Activated CD4-positive, alpha-beta T cell treated with anti-CD3 and anti-CD28 coated beads, Interleukin-2, amount 50 U/mL, for 24 hours (primary cell): ENCODE measurements around the gene TSR3.
"Not testable (repeated sequence)": the region's sequence is repeated elsewhere in the genome, so short reads cannot be mapped to it uniquely, and the experiment has no call there.

Experiments
- DNase-seq, 2 donors: peaks; one replicate each; pipeline ENCODE4 v3.0.0-alpha.2; 2020; ENCODE audit warnings: low read depth in 1 of 2, low spot score in 1 of 2

TSR3 gene

DNA sequence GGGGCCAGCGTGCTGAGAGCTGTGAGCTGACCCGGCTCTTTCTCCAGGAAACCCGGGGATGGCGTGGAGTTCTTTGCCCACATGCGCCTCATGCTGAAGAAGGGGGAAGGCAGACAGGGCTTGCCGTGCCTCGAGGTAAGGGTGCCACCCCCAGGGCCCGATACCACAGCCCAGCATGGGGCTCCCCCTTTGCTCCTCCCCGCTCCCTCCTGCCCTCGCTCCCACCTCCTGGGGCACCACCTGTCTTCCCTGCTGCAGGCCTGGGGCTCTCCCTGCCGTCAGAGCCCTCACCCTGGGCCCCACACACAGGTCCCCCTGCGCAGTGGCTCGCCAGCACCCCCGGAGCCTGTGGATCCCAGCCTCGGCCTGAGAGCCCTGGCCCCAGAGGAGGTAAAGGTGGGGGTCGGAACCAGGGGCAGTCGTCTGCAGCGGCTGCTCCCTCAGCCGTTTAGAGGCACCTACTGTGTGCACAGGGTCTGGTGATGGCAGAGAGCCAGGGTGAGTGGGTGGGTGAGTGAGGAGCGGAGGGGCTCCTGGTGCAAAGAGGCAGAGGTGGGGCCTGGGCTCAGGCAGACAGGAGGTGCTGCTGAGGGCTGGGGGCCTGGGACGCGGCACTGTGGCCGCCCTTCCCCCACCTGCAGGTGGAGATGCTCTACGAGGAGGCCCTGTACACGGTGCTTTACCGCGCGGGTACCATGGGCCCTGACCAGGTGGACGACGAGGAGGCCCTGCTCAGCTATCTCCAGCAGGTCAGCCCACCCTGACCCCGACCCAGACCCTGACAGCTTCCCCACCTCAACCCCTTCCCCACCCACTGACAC is 12.6 kb downstream of the TSR3 start:
- no peak for DNase-seq

DNA sequence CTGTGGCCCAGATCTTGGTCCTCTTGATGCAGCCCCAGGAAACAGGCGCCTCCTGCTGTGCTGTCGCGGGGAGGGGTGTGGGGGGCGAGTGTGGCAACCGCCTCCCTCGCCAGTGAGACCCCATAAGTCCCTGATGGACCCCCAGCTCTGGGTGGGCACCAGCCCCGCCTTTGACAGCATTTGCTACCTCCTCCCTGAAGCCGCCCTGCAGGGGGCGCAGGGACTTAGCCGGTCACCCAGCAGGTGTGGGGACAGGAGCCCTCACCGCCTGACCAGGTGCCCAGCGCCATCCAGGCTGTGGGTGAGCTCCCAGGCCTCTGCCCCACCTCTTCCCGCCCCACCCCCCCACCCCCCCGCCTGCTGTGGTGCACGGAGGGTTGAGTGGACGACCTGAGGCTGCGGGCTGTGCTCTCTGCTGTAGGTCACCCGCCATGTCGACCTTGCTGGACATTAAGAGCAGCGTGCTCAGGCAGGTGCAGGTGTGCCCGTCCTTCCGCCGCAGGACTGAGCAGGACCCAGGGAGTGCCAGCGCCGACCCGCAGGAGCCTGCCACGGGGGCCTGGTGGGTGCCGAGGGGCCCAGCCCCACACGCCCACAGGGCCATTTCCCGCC is 13.5 kb downstream of the TSR3 start:
- DNase-seq, result no peak

- no peak for DNase-seq
Measured at GRCh38 chr16:1337486-1337885, 14.2 kb downstream of the TSR3 start.

GRCh38 chr16:1336619-1337018 is 15.1 kb downstream of the TSR3 start:
- DNase-seq, result no peak

- DNase-seq, result no peak
Measured at GRCh38 chr16:1335996-1336395, 15.7 kb downstream of the TSR3 start.

DNA sequence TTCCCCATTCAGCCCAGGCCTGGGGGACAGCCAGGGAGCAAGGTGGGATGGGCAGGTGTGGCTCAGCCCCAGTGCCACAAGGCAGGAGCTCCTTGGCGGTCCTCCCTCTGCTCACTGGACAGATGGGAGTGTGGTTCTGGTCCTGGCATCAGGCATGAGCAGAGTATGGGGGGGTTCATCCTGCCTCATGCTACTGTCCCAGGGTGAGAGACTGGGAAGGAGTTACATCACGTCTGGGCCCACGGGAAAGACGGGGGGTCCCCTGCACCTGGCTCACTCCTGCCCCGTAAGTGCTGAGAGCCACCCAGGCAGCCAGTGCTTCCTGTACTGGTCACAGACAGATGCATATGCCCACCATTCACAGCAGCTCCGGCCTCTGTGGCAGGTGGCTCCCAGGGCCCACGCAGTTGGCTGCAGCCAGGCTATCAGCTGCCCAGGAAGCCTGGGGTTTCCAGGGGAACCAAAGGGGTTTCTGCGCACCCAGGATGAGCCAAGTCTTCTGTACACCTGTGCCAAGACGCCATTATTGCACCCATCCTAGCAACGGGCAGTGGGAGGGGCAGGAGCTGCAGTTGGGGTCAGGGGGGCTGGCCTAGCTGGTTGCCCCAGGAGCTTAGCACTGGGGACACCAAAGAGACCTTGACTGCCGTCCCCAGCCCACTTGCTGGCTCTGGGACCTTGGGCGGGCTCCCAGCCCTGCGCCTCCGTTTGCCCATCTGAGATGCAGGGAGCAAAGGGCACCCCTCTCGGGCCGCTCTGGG is 16.3 kb downstream of the TSR3 start:
- DNase-seq, result no peak

DNA sequence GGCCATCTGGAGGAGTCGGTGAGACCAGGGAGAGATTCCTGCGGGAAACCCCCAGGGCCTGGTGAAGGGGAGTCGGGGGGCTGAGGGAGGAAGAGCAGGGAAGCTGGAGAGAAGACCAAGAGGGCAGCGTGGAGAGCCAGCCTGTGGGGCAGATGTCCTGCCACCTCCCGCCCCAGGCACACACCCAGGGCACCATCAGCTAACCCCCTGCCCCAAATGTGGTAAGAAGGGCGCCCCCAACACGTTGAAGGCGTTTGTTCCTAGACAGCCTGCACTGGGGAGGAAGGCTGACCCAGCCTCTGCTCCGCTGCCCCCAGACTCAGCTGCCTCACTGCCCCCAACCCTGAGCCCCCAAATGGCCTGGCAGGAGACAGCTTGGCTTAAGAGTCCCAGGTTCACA is 16.9 kb downstream of the TSR3 start:
- no peak for DNase-seq

GRCh38 chr16:1333854-1334700 is 17.6 kb downstream of the TSR3 start:
- DNase-seq, result no peak

DNA sequence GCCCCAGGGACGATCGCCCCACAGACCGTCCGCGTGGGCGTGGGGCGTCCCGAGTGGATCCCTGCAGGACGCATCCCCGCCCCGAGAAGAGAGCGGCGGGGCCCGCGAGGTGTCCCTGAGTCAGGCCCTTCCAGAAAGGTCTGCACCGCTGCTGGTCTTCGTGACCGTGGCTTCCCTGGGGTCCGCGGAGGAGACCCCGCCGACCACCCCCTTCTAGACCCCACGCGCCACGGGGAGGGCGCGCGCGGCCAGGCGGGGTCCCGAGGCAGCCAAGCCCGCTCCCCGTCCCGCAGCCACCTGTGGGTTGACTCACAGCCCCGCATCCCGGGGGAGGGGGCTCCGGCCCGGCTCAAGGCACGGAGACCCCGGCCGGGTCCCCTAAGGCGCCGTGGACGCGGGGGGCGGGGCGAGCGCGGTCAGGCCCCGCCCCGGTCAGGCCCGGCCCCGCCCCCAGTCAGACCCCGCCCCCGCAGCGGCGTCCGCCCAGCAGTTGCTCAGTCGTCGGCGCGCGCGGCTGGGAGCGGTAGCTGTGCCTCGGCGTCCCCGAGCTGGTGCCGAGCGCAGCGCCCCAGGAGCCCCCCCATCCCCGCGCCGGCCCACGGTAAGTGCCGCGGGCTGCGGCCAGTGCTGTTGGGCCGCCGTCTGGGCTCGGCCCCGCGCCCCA is 18.4 kb downstream of the TSR3 start, which contains the start of gene BAIAP3:
Gene BAIAP3 (plus strand): TSS at position 497 of the 664 bp plus-strand sequence. CDS start 4,905 bp downstream, outside the sequence.
- no peak for DNase-seq

DNA sequence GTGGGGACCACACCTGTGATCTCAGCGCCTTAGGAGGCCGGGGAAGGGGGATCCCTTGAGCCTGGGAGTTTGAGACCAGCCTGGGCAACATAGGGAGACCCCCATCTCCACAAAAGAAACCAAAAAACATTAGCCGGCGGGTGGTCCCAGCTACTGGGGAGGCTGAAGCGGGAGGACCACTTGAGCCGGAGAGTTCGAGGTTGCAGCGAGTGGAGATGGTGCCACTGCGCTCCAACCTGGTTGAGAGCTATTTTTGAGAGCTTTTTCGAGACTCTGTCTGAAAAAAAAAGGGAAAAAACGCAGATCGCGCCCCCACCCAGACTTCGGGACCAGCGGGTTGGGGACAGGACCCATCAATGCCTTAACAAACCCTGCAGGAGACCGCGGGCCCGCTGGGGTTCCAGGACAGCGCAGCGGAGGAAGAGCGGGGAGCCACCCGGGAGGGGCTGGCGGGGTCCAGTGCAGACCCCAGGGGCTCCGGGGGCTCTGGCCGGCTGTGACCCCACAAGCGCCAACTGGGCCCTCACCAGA is 19.0 kb downstream of the TSR3 start:
- no peak for DNase-seq

DNA sequence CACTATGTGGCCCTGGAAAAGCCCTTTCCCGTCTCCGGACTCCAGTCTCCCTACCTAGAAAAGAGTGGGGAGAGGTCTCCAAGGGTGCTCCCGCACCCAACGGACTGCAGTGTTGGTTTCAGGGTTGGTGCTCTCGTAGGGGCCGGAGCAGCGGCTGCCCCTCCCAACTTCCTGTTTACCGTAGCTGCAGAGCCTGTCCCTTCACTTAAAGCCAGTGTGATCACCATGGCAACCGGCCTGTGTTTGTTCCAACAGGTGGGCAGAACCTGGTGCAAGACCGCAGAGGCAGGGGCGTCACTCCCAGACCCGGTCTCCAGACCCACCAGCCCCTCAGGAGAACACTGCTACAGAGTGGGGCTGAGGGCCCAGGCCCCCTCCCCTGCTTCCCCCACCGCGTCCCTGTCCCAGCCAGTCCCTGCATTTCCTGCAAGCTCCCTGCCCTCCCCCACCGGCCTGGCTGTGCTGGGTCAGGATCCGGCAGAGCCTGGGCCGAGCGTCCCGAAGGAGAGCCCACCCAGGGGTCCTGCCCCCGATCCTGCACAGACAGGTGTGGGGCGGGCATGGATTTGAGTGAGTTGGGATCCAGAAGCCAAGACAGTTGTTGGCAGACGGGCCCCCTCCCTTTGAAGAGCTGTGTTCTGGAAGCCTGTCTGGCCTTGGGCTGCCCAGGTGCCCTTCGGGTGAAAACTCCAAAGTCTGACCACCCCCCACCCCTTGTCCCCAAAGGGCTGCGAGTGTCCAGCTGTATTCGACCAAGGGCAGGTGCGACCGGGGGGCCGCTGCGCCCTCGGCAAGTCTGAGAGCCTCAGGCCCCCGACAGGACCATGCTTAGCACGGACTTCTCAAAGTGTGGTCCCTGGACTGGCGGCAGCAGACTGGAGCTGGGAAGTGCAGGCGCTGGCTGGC is 19.7 kb downstream of the TSR3 start:
- DNase-seq, result no peak

- no peak for DNase-seq
Measured at GRCh38 chr16:1330931-1331711, 20.6 kb downstream of the TSR3 start.

DNA sequence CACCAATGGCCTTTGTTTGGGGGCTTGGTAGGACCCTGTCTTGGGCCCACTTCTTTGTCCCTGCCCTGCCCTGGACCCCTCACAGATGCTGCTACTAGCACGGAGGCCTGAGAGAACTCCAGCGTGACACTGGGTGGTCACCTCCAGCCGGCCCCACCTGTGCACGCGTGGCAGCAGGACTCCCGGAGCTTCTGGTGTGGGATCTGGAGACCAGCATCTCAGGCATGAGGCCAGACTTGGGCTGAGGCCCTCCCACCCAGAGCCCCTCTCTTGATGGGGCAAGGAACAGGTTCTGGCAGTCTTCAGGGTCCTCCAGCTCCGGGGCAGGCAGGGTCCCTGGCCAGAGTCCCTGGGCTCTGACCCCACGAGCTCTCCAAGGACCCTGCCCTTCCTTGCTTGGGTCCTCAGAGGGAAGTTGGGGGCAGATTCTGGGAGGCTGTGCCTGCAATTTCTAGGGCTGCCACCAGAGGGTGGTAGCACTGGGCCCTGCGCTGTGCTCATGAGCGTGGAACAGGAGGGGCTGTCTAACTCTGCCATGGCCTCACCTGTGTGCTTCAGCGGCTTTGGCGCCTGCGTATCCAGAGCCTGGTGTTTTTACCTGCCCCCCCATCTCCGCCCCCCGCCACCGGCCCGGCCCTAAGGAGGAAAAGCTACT is 21.3 kb downstream of the TSR3 start:
- DNase-seq, result no peak

DNA sequence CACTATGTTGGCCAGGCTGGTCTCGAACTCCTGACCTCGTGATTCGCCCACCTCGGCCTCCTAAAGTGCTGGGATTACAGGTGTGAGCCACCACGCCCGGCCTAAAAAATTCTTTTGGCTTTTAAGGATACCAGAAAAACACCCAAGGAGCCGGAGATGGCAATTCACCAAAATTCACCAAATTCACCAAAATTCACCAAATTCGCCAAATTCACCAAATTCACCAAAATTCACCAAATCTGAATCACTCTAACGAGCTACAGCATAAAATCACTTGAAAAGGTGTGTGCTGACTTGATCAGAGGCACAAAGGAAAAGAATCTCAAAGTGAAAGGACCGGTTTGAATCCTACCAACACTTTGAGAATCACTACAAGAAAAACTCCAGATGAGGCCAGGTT is 22.7 kb downstream of the TSR3 start:
- not testable (repeated sequence) for DNase-seq

- DNase-seq, result not testable (repeated sequence)
Measured at GRCh38 chr16:1328136-1328535, 23.5 kb downstream of the TSR3 start.

DNA sequence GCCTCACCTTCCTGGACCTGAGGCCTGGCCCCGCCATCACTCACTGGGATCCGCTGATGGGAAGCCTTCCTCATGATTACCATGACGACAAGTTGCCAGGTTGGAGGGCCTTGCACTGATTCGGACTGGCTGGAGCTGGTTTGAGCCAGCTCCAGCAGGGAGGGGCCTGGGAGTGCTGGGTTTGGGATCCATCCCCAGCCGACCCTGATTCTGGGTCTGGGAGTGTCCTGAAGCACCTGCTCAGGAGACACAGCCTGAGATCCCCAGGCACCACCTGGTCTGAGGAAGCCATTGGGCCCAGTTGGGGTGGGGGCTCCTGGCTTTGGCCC is 24.1 kb downstream of the TSR3 start:
- DNase-seq, result no peak

DNA sequence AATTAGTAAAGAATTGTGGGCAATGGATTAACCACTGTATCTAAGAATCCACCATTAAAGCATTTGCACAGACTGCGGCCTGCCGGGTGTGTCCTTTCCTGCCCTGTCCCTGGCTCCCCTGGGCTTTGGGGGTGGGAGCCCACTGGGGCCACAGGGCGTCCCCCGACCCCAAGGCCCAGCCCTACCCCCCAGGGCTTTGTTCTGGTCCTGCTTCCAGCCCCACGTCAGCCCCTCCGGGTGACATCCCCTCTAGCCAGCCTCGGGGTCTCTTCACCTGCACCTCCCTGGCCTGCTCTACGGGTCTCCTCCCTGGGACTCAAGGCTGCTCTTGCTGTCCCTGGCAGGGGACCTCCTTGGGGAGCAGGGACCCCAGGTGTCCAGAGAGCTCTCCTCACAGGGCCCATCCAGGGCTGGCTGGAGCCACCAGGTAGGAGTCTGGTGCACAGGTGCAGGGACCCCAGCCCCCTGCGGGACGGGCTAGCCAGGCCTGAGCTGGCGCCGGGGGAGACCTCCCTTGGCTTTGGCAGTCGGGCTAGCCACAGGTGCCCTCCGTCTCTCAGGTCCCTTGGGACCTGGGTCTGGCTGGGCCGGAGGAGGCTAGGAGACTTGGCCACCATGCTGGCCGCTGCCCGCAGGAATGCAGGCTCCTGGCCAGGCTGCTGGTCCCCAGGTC is 24.6 kb downstream of the TSR3 start:
- DNase-seq, result no peak

DNA sequence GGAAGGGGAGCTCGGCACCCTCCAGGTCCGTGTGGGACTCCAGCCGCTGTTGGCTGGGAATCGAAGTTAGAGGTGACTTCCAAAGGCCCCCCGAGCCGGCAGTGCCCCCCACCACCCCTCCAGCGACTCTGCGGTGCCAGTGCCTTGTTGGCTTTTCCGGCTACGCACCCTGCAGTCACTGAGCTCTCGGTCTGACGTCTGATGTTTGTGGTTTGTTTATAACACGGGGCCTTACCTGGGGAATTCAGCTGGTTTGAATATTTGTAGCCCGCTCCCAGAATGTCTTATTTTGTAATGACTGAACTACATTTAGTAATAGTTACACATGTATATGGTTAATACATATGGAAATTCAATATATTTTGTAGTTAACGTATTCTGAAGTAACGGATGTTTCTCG is 25.3 kb downstream of the TSR3 start:
- no peak for DNase-seq
